HCT116 (cell line): ENCODE measurements around the gene TOX3. TPM values are rescaled to one million over a fixed set of nuclear protein-coding genes. Genes with fewer than 3 reads are reported as not detected.

Source experiments
- ATAC-seq: fragments of 200-7000 bp; cut with Tn5 transposase; 2 replicates; pipeline ENCODE4 v1.9.1; 2020; ENCODE audit warnings: mild to moderate bottlenecking, moderate library complexity
- BruUV-seq: library from RNA; stranded (reverse); fragments of 400-500 nt; replicated peaks from 2 replicates; lab custom pipeline; 2021; lab: Mats Ljungman, UMichigan
- CTCF ChIA-PET: fragments of 300-600 bp; sonication (Branson Sonifier 250); formaldehyde crosslinking; loops from one replicate; lab custom pipeline; 2021; ENCODE audit warnings: antibody characterized with exemption; lab: Charles Lee
- POLR2A ChIA-PET: fragments of 300-600, 350-600 bp; sonication (Branson Sonifier 250); formaldehyde crosslinking; loops from one replicate; lab custom pipeline; 2021; ENCODE audit warnings: antibody characterized with exemption; lab: Charles Lee
- RAD21 ChIA-PET, 2 experiments: fragments of 300-600 bp; sonication (Branson Sonifier 250); formaldehyde crosslinking; loops; one replicate each; lab custom pipeline; 2023; ENCODE audit warnings: low total read pairs in 2 of 2; ENCODE audit not compliant: uncharacterized antibody in 2 of 2, unreplicated experiment in 2 of 2, low non-redundant PET in 1 of 2; lab: Charles Lee
- DNase-seq: peaks from one replicate; pipeline ENCODE4 v3.0.0-alpha.2; 2010; ENCODE audit warnings: low read depth, low spot score
- H2AFZ ChIP-seq: fragments of 200-600 bp; shearing (Covaris generic), sonication (generic); 2 replicates; pipeline ENCODE4 v1.6.1; 2017; ENCODE audit warnings: low read depth, mixed run types, mixed read lengths, antibody characterized with exemption, low read length; ENCODE audit not compliant: poor library complexity, severe bottlenecking
- H3K27ac ChIP-seq: 2 replicates; pipeline ENCODE4 v1.5.1; 2012; ENCODE audit warnings: low read depth, low read length
- H3K27me3 ChIP-seq: fragments of 200-600 bp; sonication (generic); 2 replicates; pipeline ENCODE4 v1.6.1; 2016; ENCODE audit warnings: mixed run types, low read length, mixed read lengths; ENCODE audit not compliant: insufficient read depth
- H3K36me3 ChIP-seq, 2 experiments: fragments of 200-500 bp in 1 of 2; fragments of 200-600 bp in 1 of 2; sonication (Bioruptor generic) in 1 of 2; sonication (generic) in 1 of 2; 2 replicates each; pipeline versions ENCODE4 v1.5.1 to v1.6.1; 2014 to 2016; ENCODE audit warnings: low read length in 2 of 2, inconsistent platforms in 1 of 2, mixed read lengths in 1 of 2, mixed run types in 1 of 2; ENCODE audit not compliant: insufficient read depth in 2 of 2, control insufficient read depth in 1 of 2
- H3K4me1 ChIP-seq, 2 experiments: fragments of 200-600 bp in 1 of 2; sonication (generic) in 1 of 2; 2 replicates each; pipeline versions ENCODE4 v1.5.1 to v1.6.1; 2012 to 2017; ENCODE audit warnings: low read length in 2 of 2, inconsistent platforms in 1 of 2, mild to moderate bottlenecking in 1 of 2, mixed read lengths in 1 of 2, mixed run types in 1 of 2, moderate library complexity in 1 of 2; ENCODE audit not compliant: insufficient read depth in 2 of 2, control insufficient read depth in 1 of 2
- H3K4me2 ChIP-seq: fragments of 200-600 bp; sonication (generic); 2 replicates; pipeline ENCODE4 v1.6.1; 2017; ENCODE audit warnings: mixed run types, low read length, mixed read lengths
- H3K4me3 ChIP-seq, 2 experiments: fragments of 200-600 bp in 1 of 2; sonication (generic) in 1 of 2; replicated peaks in 1 of 2; 2 replicates each; pipeline ENCODE4 v1.5.1; 2011 to 2016; ENCODE audit warnings: low read length in 2 of 2, control low read depth in 1 of 2, low read depth in 1 of 2, mild to moderate bottlenecking in 1 of 2, mixed read lengths in 1 of 2, mixed run types in 1 of 2
- H3K79me2 ChIP-seq: fragments of 200-600 bp; sonication (generic); 2 replicates; pipeline ENCODE4 v1.6.1; 2017; ENCODE audit warnings: mild to moderate bottlenecking, mixed run types, low read length, moderate library complexity, mixed read lengths; ENCODE audit not compliant: insufficient read depth
- H3K9ac ChIP-seq: fragments of 200-600 bp; sonication (generic); 2 replicates; pipeline ENCODE4 v1.6.1; 2016; ENCODE audit warnings: low read length, mixed read lengths
- H3K9me2 ChIP-seq: fragments of 200-600 bp; sonication (generic), shearing (Covaris generic); 2 replicates; pipeline ENCODE4 v1.6.1; 2017; ENCODE audit warnings: mixed run types, mild to moderate bottlenecking, moderate library complexity; ENCODE audit not compliant: insufficient read depth
- H3K9me3 ChIP-seq, 2 experiments: fragments of 200-500 bp in 1 of 2; fragments of 200-600 bp in 1 of 2; sonication (Bioruptor generic) in 1 of 2; sonication (generic) in 1 of 2; 2 replicates each; pipeline ENCODE4 v1.6.1; 2014 to 2017; ENCODE audit warnings: low read length in 2 of 2, mixed read lengths in 2 of 2, inconsistent platforms in 1 of 2, low read depth in 1 of 2, mild to moderate bottlenecking in 1 of 2, mixed run types in 1 of 2, moderate library complexity in 1 of 2; ENCODE audit not compliant: control insufficient read depth in 1 of 2, insufficient read depth in 1 of 2
- H4K20me1 ChIP-seq: fragments of 200-600 bp; sonication (generic), shearing (Covaris generic); 2 replicates; pipeline ENCODE4 v1.6.1; 2017; ENCODE audit warnings: mixed run types, mild to moderate bottlenecking, moderate library complexity; ENCODE audit not compliant: insufficient read depth
- CEBPB ChIP-seq: IDR thresholded peaks from 2 replicates; pipeline ENCODE4 v1.6.1; 2012; ENCODE audit warnings: low read depth
- ELF1 ChIP-seq: IDR thresholded peaks from 2 replicates; pipeline ENCODE4 v1.6.1; 2012; ENCODE audit warnings: low read depth, borderline replicate concordance
- FOSL1 ChIP-seq: IDR thresholded peaks from 2 replicates; pipeline ENCODE4 v1.6.1; 2012; ENCODE audit warnings: low read depth
- JUND ChIP-seq: IDR thresholded peaks from 2 replicates; pipeline ENCODE4 v1.6.1; 2012
- POLR2A ChIP-seq: IDR thresholded peaks from 2 replicates; pipeline ENCODE4 v1.7.0; 2011; ENCODE audit warnings: borderline replicate concordance; ENCODE audit not compliant: insufficient read depth, insufficient read length; ENCODE audit errors: extremely low read depth
- POLR2AphosphoS5 ChIP-seq: IDR thresholded peaks from 2 replicates; pipeline ENCODE4 v1.6.1; 2011; ENCODE audit warnings: mild to moderate bottlenecking, low read depth, low read length, moderate library complexity
- RAD21 ChIP-seq: IDR thresholded peaks from 2 replicates; pipeline ENCODE4 v1.6.1; 2012; ENCODE audit warnings: low read depth, mild to moderate bottlenecking
- SIN3A ChIP-seq: IDR thresholded peaks from 2 replicates; pipeline ENCODE4 v1.6.1; 2012; ENCODE audit warnings: low read depth
- SP1 ChIP-seq: IDR thresholded peaks from 2 replicates; pipeline ENCODE4 v1.6.1; 2012; ENCODE audit warnings: low read depth
- SRF ChIP-seq: IDR thresholded peaks from 2 replicates; pipeline ENCODE4 v1.6.1; 2012; ENCODE audit warnings: low read depth
- TCF7L2 ChIP-seq: IDR thresholded peaks from 2 replicates; pipeline ENCODE4 v1.7.0; 2011; ENCODE audit warnings: borderline replicate concordance, inconsistent platforms; ENCODE audit not compliant: insufficient read depth, insufficient read length; ENCODE audit errors: extremely low read depth
- YY1 ChIP-seq: IDR thresholded peaks from 2 replicates; pipeline ENCODE4 v1.6.1; 2011; ENCODE audit warnings: low read length, low read depth, moderate library complexity, mild to moderate bottlenecking; ENCODE audit not compliant: insufficient replicate concordance; ENCODE audit errors: extremely low read depth
- ZFX ChIP-seq: fragments of 450-650 bp; IDR thresholded peaks from 2 replicates; pipeline ENCODE4 v1.6.1; 2017
- ZNF274 ChIP-seq: fragments of 200-500 bp; sonication (Bioruptor generic); IDR thresholded peaks from 2 replicates; pipeline ENCODE4 v1.6.1; 2014; ENCODE audit warnings: mild to moderate bottlenecking, low read depth, low read length, inconsistent platforms
- intact Hi-C: fragments of 100-400 bp; cut with micrococcal nuclease; formaldehyde crosslinking; loops from 2 replicates; pipeline ENCODE4 v1.10.0; 2022
- total RNA-seq: library from RNA; stranded (reverse); gene quantifications from one replicate; pipeline ENCODE4 v1.2.1, GENCODE V29; 2021; ENCODE audit not compliant: unreplicated experiment
- TF ChIP-seq, protein P1 (sequence below), 3 experiments: fragments of 200-600 bp in 1 of 3; sonication (generic) in 1 of 3; IDR thresholded peaks in 2 of 3; conservative IDR thresholded peaks in 1 of 3; 2 replicates each; pipeline ENCODE4 v1.5.1; 2012 to 2017; ENCODE audit warnings: low read depth in 2 of 3, low read length in 2 of 3, antibody characterized with exemption in 1 of 3, borderline replicate concordance in 1 of 3, control low read depth in 1 of 3, mild to moderate bottlenecking in 1 of 3, mixed read lengths in 1 of 3, mixed run types in 1 of 3, moderate library complexity in 1 of 3; ENCODE audit not compliant: insufficient read depth in 1 of 3
- TF ChIP-seq, protein P2 (sequence below): IDR thresholded peaks from 2 replicates; pipeline ENCODE4 v1.6.1; 2012
- TF ChIP-seq, protein P3 (sequence below): IDR thresholded peaks from 2 replicates; pipeline ENCODE4 v1.6.1; 2011; ENCODE audit warnings: mild to moderate bottlenecking, low read length, moderate library complexity; ENCODE audit not compliant: insufficient replicate concordance; ENCODE audit errors: extremely low read depth
- TF ChIP-seq, protein P4 (sequence below): IDR thresholded peaks from 2 replicates; pipeline ENCODE4 v1.6.1; 2012

TOX3 gene
- total RNA-seq, 1 experiment from 2014 or later, result not detected

DNA sequence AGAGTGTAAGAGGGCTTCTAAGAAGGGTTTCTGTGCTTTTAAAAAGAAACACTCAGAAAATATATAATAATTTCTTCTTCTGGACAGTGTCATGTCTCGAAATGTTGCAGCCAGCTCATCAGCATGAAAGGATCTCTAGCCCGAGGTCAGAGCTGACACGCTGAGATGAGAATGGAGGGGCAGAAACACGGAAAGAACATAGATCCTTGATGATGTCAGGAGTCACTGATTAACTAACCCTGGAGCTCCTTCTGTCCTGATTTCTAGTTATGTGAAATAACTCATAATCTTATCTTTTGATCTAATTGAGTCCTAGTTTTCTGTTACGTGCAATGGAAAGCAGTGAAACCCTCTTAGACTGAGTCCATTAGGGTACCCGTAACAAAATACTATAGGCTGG lies 10.3 kb upstream of the TOX3 start:
- Histone ChIP-seq H3K27ac (no peak overlapping the region), H3K9me2 (no peaks in the 10 kb centered on the region), H3K4me2 (no peak overlapping the region), H3K4me3 (no peak overlapping the region), H3K9me3 (no peaks in the 10 kb centered on the region; a peak in 1 of 4 replicates), H3K79me2 (no peaks in the 10 kb centered on the region), H3K36me3 (no peaks in the 10 kb centered on the region), H4K20me1 (no peaks in the 10 kb centered on the region), H3K27me3 (no peaks in the 10 kb centered on the region), H3K4me1 (no peaks in the 10 kb centered on the region), H2AFZ (no peak overlapping the region), H3K9ac (no peak overlapping the region)
- TF ChIP-seq FOSL1 (no peak), ZFX (no peak), JUND (no peak), ELF1 (no peak), YY1 (no peak), POLR2A (no peak), SRF (no peak), POLR2AphosphoS5 (no peak)
- TF ChIP-seq, protein P1, sequence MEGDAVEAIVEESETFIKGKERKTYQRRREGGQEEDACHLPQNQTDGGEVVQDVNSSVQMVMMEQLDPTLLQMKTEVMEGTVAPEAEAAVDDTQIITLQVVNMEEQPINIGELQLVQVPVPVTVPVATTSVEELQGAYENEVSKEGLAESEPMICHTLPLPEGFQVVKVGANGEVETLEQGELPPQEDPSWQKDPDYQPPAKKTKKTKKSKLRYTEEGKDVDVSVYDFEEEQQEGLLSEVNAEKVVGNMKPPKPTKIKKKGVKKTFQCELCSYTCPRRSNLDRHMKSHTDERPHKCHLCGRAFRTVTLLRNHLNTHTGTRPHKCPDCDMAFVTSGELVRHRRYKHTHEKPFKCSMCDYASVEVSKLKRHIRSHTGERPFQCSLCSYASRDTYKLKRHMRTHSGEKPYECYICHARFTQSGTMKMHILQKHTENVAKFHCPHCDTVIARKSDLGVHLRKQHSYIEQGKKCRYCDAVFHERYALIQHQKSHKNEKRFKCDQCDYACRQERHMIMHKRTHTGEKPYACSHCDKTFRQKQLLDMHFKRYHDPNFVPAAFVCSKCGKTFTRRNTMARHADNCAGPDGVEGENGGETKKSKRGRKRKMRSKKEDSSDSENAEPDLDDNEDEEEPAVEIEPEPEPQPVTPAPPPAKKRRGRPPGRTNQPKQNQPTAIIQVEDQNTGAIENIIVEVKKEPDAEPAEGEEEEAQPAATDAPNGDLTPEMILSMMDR (IDR thresholded peaks at IDR 0.05 in 2 of 3, conservative IDR thresholded peaks at IDR 0.05 in 1 of 3; ENCODE audit: borderline replicate concordance in 1 of 3, insufficient read depth in 1 of 3, low read depth in 2 of 3, low read length in 2 of 3), result no peak
- ChIA-PET CTCF (no interaction called here), POLR2A (no interaction called here), RAD21 (no interaction called here)
- no peak for ATAC-seq
- intact Hi-C loops, result no loop called here
- no TSS peak for BruUV-seq
- no peak for DNase-seq

DNA sequence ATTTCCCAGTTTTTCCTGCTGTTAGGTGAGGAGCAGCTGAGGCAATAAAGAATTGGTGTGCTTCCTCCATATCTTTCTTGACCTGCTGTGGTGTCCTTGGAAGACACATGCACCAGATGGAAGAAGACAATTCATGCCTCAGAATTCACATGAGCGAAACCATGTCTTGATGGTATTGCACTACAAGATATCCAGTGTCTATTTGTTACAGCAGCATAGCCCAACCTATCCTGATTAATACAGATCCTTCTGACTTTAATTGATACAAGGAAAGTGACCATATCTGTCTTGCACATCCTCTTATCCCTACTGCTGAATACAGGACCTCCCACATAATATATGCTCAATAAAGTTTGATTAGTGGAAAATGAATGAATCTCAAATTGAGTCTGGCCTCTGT lies 9.1 kb upstream of the TOX3 start:
- DNase-seq, result no peak
- ChIA-PET CTCF (no interaction called here), RAD21 (no interaction called here), POLR2A (no interaction called here)
- no peaks in the 10 kb centered on the region for H3K36me3 ChIP-seq
- no peak overlapping the region for H3K4me3 ChIP-seq
- H3K9me3 ChIP-seq, result no peaks in the 10 kb centered on the region; a peak in 1 of 4 replicates
- no peak for ATAC-seq
- H4K20me1 ChIP-seq, result no peaks in the 10 kb centered on the region
- intact Hi-C loops, result no loop called here
- H3K27me3 ChIP-seq, result no peaks in the 10 kb centered on the region
- H3K4me1 ChIP-seq, result no peaks in the 10 kb centered on the region
- no TSS peak for BruUV-seq
- H3K9ac ChIP-seq, result no peak overlapping the region
- no peaks in the 10 kb centered on the region for H3K79me2 ChIP-seq
- no peaks in the 10 kb centered on the region for H3K9me2 ChIP-seq
- no peak overlapping the region for H3K27ac ChIP-seq
- H2AFZ ChIP-seq, result no peak overlapping the region
- no peak overlapping the region for H3K4me2 ChIP-seq
- TF ChIP-seq SP1 (no peak), RAD21 (no peak), SRF (no peak), ZNF274 (no peak), POLR2A (no peak), CEBPB (no peak), YY1 (no peak), JUND (no peak), ELF1 (no peak), TCF7L2 (no peak), SIN3A (no peak)
- TF ChIP-seq, protein P2, sequence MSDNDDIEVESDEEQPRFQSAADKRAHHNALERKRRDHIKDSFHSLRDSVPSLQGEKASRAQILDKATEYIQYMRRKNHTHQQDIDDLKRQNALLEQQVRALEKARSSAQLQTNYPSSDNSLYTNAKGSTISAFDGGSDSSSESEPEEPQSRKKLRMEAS, result no peak
- TF ChIP-seq, protein P3, sequence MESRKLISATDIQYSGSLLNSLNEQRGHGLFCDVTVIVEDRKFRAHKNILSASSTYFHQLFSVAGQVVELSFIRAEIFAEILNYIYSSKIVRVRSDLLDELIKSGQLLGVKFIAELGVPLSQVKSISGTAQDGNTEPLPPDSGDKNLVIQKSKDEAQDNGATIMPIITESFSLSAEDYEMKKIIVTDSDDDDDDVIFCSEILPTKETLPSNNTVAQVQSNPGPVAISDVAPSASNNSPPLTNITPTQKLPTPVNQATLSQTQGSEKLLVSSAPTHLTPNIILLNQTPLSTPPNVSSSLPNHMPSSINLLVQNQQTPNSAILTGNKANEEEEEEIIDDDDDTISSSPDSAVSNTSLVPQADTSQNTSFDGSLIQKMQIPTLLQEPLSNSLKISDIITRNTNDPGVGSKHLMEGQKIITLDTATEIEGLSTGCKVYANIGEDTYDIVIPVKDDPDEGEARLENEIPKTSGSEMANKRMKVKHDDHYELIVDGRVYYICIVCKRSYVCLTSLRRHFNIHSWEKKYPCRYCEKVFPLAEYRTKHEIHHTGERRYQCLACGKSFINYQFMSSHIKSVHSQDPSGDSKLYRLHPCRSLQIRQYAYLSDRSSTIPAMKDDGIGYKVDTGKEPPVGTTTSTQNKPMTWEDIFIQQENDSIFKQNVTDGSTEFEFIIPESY, result no peak
- TF ChIP-seq, protein P4, sequence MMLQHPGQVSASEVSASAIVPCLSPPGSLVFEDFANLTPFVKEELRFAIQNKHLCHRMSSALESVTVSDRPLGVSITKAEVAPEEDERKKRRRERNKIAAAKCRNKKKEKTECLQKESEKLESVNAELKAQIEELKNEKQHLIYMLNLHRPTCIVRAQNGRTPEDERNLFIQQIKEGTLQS, result no peak
